KMS-11 (cell line): ENCODE measurements around the gene KLHDC8B.

ENCODE experiments used
- H2AFZ ChIP-seq: fragments of 200-600 bp; sonication (generic); 2 replicates; pipeline ENCODE4 v1.6.1; 2016; ENCODE audit warnings: antibody characterized with exemption, mixed run types, low read depth
- H3K27ac ChIP-seq: fragments of 200-600 bp; sonication (generic); 2 replicates; pipeline ENCODE4 v1.6.1; 2016; ENCODE audit warnings: mild to moderate bottlenecking, mixed run types
- H3K27me3 ChIP-seq: fragments of 200-600 bp; sonication (generic); 2 replicates; pipeline ENCODE4 v1.6.1; 2017; ENCODE audit warnings: mild to moderate bottlenecking, low read depth, mixed run types, moderate library complexity; ENCODE audit not compliant: insufficient read depth
- H3K36me3 ChIP-seq: fragments of 200-600 bp; sonication (generic); 2 replicates; pipeline ENCODE4 v1.6.1; 2017; ENCODE audit warnings: mild to moderate bottlenecking, mixed run types; ENCODE audit not compliant: insufficient read depth
- H3K4me1 ChIP-seq: fragments of 200-600 bp; sonication (generic); 2 replicates; pipeline ENCODE4 v1.6.1; 2016; ENCODE audit warnings: mild to moderate bottlenecking, low read depth, mixed run types; ENCODE audit not compliant: poor library complexity, severe bottlenecking
- H3K4me2 ChIP-seq: fragments of 200-600 bp; sonication (generic); 2 replicates; pipeline ENCODE4 v1.7.0; 2016; ENCODE audit warnings: mild to moderate bottlenecking, mixed run types
- H3K4me3 ChIP-seq: fragments of 200-600 bp; sonication (generic); IDR thresholded peaks from 2 replicates; pipeline ENCODE4 v1.6.1; 2017; ENCODE audit warnings: low read depth, low read length, mixed read lengths; ENCODE audit not compliant: insufficient read depth
- H3K79me2 ChIP-seq: fragments of 200-600 bp; sonication (generic); 2 replicates; pipeline ENCODE4 v1.6.1; 2016; ENCODE audit warnings: low read depth, mixed run types; ENCODE audit not compliant: insufficient read depth
- H3K9ac ChIP-seq: fragments of 200-600 bp; sonication (generic); 2 replicates; pipeline ENCODE4 v1.6.1; 2016; ENCODE audit warnings: mild to moderate bottlenecking, mixed run types
- H4K20me1 ChIP-seq: fragments of 200-600 bp; sonication (generic); 2 replicates; pipeline ENCODE4 v1.6.1; 2016; ENCODE audit warnings: mild to moderate bottlenecking, mixed run types; ENCODE audit not compliant: insufficient read depth
- CTCF ChIP-seq: fragments of 200-600 bp; sonication (generic); conservative IDR thresholded peaks from 2 replicates; pipeline ENCODE4 v1.6.1; 2017; ENCODE audit warnings: low read depth, mild to moderate bottlenecking, antibody characterized with exemption, low read length, moderate library complexity, mixed read lengths

KLHDC8B gene

GRCh38 chr3:49163609-49164008, 7.8 kb upstream of the KLHDC8B start:
- Histone ChIP-seq H3K9ac (no peak overlapping the region), H3K4me3 (no peak overlapping the region), H3K4me1 (peaks cover 10% of the 10 kb centered on the region), H4K20me1 (no peaks in the 10 kb centered on the region), H3K27ac (no peak overlapping the region), H3K36me3 (no peaks in the 10 kb centered on the region), H3K79me2 (no peaks in the 10 kb centered on the region), H2AFZ (no peak overlapping the region), H3K27me3 (no peaks in the 10 kb centered on the region), H3K4me2 (no peak overlapping the region)
- no peak for TF ChIP-seq CTCF

- Histone ChIP-seq H3K4me3 (no peak overlapping the region), H3K9ac (peak overlapping the region; percentile 30; the same call in 1 of the 2 replicates), H3K27me3 (no peaks in the 10 kb centered on the region), H3K4me1 (peaks cover 10% of the 10 kb centered on the region), H2AFZ (no peak overlapping the region), H3K4me2 (peak overlapping the region; percentile 96), H3K79me2 (no peaks in the 10 kb centered on the region), H4K20me1 (no peaks in the 10 kb centered on the region), H3K27ac (no peak overlapping the region), H3K36me3 (no peaks in the 10 kb centered on the region)
- TF ChIP-seq CTCF = no peak
Observed at GRCh38 chr3:49164983-49165720, 6.2 kb upstream of the KLHDC8B start.

DNA sequence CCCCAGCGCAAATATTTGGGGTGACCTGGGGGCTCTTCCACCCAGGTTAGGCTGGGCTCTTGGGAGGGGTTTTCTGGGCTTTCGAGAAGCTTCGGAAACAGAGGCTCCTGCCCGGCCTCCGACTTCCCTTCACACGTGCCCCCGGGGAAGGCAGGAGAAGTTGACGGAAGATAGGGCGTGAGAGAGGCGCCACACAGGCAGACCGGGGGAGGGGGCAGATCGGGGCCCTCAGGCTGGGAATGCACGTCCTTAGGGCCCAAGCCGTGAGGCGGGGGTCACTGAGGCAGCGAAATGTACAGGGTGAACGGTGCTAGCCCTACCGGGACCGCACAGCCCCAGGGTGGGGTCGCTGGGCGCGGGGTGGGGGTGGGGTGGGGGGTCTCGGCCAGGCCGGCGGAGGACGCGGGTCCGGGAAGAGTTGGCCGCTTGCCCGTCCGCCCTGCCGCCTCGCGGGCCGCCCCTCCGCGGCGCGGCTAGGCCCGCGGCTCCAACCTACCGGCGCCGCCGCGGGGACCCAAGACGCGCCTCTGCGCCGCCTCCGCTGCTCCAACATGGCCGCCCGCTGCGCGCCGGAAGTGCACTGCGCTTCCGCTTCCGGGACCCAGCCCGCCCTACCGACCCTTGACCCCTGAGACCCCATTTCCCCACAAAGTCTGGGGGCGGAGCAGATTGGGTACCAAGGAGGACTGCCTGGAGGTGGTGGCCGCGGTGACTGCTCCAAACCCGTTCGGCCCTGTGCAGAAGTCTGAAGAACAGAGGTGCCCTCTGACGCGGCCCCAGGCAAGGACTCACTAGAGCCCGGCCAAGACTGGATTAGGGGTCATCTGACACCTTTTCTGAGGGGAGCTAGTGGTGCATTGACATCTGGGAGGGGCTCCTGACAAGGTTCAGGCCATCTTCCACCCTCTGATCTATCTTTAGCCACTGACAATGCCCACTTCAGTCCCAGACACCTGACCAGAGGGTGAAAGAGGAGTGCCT, 5.3 kb upstream of the KLHDC8B start, which contains the start of gene CCDC71:
Gene CCDC71 (minus strand): TSS at position 561 of the 981 bp plus-strand sequence. CDS start 2,123 bp downstream, outside the sequence.
- Histone ChIP-seq H3K79me2 (no peaks in the 10 kb centered on the region), H3K4me3 (no peak within 1 kb of the TSS), H3K9ac (peak within 1 kb of the TSS; percentile 30; the same call in 1 of the 2 replicates), H3K27ac (no peak within 1 kb of the TSS), H3K4me2 (peak within 1 kb of the TSS; percentile 96), H3K4me1 (peaks cover 10% of the 10 kb centered on the region), H3K36me3 (no peaks in the 10 kb centered on the region), H4K20me1 (no peaks in the 10 kb centered on the region), H3K27me3 (no peaks in the 10 kb centered on the region), H2AFZ (peak within 1 kb of the TSS; percentile 100)
- no peak for TF ChIP-seq CTCF

GRCh38 chr3:49166752-49167556, 4.4 kb upstream of the KLHDC8B start:
- Histone ChIP-seq H3K79me2 (no peaks in the 10 kb centered on the region), H3K4me3 (no peak overlapping the region), H3K4me2 (peak overlapping the region; percentile 42; the same call in 1 of the 2 replicates), H2AFZ (peak overlapping the region; percentile 100), H4K20me1 (no peaks in the 10 kb centered on the region), H3K4me1 (peaks cover 10% of the 10 kb centered on the region), H3K27ac (no peak overlapping the region), H3K27me3 (no peaks in the 10 kb centered on the region), H3K36me3 (no peaks in the 10 kb centered on the region), H3K9ac (no peak overlapping the region)
- no peak for TF ChIP-seq CTCF
